ENCODE data around the gene COL8A2. TPM values are rescaled to one million over a fixed set of nuclear protein-coding genes. Genes with fewer than 3 reads are reported as not detected.

Gene COL8A2
- total RNA-seq, 1 donor from 2014 or later: 0.10 TPM

DNA sequence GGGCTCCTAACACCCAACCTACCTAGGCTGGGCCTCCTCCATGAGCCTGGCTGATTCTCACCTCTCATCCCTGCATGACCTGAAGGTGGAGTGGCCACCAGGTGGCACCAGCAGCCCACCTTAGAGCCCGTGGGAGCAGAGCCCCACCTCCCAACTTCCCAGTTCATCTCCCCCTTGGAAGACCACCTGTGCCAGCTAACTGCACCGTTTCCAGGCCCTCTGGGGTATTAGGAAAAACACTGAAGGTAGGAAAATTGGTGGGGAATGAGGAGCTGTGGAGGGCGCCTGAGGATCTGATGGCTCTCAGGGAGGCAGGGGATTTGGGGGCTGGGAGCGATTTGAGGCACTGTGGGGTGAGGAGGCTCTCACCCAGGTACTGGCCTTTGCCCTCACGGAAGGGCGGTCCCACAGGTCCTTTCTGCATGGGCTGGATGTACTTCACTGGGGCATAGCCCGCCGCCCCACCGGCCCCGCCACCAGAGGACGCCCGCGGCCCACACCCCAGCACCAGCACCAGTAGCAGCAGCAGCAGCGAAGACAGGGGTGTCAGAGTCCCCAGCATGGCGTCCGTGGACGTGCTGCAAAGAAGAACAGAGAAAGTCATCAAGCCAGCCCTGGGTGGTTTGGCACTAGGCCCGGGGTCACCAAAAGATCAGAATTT, 25.2 kb downstream of the COL8A2 start:
- Mint-ChIP-seq H3K9me3 (ENCODE audit: low read depth) (no peaks in the 10 kb centered on the region), H3K27ac (peak overlapping the region; percentile 20), H3K4me1 (ENCODE audit: low read depth) (no peaks in the 10 kb centered on the region), H3K27me3 (no peaks in the 10 kb centered on the region), H3K4me3 (ENCODE audit: low read depth) (no peak overlapping the region), H3K36me3 (ENCODE audit: insufficient read depth) (no peaks in the 10 kb centered on the region)
- peak; percentile 86 for DNase-seq (ENCODE audit: low spot score, unreplicated experiment)
- TF ChIP-seq, protein P1, sequence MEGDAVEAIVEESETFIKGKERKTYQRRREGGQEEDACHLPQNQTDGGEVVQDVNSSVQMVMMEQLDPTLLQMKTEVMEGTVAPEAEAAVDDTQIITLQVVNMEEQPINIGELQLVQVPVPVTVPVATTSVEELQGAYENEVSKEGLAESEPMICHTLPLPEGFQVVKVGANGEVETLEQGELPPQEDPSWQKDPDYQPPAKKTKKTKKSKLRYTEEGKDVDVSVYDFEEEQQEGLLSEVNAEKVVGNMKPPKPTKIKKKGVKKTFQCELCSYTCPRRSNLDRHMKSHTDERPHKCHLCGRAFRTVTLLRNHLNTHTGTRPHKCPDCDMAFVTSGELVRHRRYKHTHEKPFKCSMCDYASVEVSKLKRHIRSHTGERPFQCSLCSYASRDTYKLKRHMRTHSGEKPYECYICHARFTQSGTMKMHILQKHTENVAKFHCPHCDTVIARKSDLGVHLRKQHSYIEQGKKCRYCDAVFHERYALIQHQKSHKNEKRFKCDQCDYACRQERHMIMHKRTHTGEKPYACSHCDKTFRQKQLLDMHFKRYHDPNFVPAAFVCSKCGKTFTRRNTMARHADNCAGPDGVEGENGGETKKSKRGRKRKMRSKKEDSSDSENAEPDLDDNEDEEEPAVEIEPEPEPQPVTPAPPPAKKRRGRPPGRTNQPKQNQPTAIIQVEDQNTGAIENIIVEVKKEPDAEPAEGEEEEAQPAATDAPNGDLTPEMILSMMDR (IDR thresholded peaks at IDR 0.05; ENCODE audit: unreplicated experiment): peak; percentile 92

DNA sequence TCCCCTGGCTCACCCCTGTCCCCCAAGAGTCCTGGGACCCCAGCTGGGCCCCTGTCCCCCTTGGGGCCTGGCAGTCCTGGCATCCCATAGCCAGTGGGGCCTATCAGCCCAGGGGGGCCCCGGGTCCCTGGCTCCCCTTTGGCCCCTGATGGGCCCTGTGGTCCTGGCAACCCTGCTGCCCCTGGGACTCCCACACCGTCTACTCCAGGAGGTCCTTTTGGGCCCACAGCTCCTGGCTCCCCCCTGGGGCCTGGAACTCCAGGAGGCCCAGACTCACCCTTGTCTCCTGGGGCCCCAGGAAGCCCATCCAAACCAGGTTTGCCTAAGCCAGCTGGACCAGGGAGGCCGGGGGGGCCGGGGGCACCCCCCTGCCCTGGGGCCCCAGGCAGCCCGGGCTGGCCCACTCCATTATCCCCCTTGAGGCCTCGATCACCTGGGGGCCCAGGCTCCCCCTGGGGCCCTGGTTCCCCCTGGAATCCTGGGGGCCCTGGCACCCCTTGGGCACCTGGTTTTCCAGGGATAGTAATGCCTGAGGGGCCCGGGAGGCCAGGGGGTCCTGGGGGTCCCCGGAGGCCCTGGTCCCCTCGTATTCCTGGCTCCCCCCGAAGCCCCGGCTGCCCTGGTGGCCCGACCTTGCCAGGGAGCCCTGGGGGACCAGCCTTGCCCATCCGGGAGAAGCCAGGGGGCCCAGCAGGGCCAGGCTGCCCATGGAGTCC, 26.2 kb downstream of the COL8A2 start:
- TF ChIP-seq, protein P1 (IDR thresholded peaks at IDR 0.05; ENCODE audit: unreplicated experiment): no peak
- Mint-ChIP-seq H3K27ac (no peak overlapping the region), H3K36me3 (ENCODE audit: insufficient read depth) (no peaks in the 10 kb centered on the region), H3K9me3 (ENCODE audit: low read depth) (no peaks in the 10 kb centered on the region), H3K27me3 (no peaks in the 10 kb centered on the region), H3K4me1 (ENCODE audit: low read depth) (no peaks in the 10 kb centered on the region), H3K4me3 (ENCODE audit: low read depth) (no peak overlapping the region)
- no peak for DNase-seq (ENCODE audit: low spot score, unreplicated experiment)

DNA sequence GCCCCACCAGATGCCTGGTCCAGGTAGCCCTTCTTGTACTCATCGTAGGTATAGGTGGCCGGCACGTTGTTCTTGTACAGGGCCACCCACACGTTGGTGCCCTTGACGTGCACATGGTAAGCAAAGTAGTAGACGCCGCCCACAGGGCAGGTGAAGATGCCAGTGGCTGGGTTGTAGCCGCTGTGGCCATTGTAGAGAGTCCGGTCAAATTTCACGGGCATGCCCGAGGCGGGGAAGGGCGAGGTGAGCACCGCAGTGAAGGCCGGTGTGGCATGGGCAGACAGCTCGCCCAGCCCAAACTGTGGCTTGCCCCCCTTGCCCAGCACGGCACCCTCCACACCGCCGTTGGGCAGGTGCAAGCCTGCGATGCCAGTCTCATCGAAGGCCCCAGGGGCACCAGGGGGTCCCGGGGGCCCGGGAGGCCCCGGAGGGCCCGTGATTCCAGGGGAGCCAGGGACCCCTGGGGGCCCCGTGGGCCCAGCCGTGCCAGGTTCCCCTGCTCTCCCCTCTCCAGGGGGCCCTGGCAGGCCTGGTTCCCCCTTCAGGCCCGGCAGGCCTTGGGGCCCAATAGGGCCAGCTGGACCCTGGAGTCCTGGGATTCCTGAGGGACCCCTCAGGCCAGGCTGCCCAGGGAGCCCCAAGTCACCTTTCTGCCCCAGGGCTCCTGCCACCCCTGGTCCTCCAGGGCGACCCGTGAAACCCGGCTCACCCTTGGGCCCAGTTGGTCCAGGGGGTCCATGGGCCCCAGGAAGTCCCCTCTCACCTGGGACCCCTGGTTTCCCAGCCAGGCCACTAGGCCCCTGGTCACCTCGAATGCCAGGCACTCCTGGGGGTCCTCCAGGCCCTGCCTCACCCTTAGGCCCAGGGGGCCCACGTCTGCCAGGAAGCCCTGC, 27.1 kb downstream of the COL8A2 start:
- Mint-ChIP-seq H3K4me1 (ENCODE audit: low read depth) (no peaks in the 10 kb centered on the region), H3K27ac (no peak overlapping the region), H3K4me3 (ENCODE audit: low read depth) (no peak overlapping the region), H3K9me3 (ENCODE audit: low read depth) (no peaks in the 10 kb centered on the region), H3K27me3 (no peaks in the 10 kb centered on the region), H3K36me3 (ENCODE audit: insufficient read depth) (peaks cover 1% of the 10 kb centered on the region)
- TF ChIP-seq, protein P1 (IDR thresholded peaks at IDR 0.05; ENCODE audit: unreplicated experiment): no peak
- DNase-seq (ENCODE audit: low spot score, unreplicated experiment): no peak

DNA sequence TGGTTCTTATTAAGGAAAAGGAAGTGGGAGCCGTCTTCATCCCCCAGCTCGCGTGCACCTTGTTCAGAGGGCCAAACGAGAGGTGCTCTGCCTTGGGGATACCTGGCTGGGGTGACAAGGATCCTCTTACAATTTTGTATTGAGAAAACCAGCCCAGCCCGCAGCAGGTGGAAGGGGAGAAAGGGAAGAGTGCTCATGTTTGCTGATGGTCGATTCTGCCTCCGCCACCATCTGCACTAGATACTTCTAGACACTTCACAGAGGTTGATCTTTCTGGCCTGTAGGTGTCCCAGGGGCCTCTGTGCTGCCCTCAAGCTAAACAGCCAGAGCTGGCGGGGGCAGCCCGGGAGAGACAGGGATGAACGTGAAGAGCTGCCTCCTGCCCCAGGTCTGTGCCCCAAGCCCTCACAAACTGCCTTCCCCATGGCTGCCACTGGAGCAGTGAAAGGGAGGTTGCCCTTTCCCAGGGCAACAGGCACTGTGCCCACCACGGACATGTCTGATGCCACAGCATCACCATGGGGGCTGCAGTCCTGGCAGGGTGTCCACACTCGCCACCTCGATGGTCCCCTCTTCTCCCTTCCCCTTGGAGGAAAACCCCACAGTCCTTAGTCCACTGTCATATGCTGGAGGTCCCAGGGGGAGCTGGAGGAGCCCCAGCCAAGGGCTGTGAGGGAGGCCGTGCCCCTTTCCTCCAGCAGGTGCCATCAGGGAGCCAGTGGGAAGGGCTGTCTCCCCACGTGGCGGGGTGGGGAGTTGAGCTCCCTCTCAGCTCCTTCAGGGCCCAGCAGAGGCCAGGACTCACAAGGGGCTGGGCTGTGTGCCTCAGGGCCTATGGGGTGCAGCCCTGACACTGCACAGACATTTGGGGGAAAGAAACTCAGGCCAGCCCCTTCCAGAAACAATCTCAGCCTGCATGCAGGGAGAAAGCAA, 28.3 kb downstream of the COL8A2 start:
- H3K27me3 Mint-ChIP-seq: no peaks in the 10 kb centered on the region
- H3K4me3 Mint-ChIP-seq (ENCODE audit: low read depth): no peak overlapping the region
- DNase-seq (ENCODE audit: low spot score, unreplicated experiment): no peak
- H3K27ac Mint-ChIP-seq: no peak overlapping the region
- H3K4me1 Mint-ChIP-seq (ENCODE audit: low read depth): no peaks in the 10 kb centered on the region
- H3K36me3 Mint-ChIP-seq (ENCODE audit: insufficient read depth): peaks cover 1% of the 10 kb centered on the region
- TF ChIP-seq, protein P1 (IDR thresholded peaks at IDR 0.05; ENCODE audit: unreplicated experiment): peak; percentile 35
- H3K9me3 Mint-ChIP-seq (ENCODE audit: low read depth): no peaks in the 10 kb centered on the region

All from progenitor cell of endocrine pancreas (in vitro differentiated cells).